HepG2 (cell line): Measurements from ENCODE around the gene B3GNT7. TPM values are rescaled to one million over a fixed set of nuclear protein-coding genes. Genes with fewer than 3 reads are reported as not detected.

Experiments
- HNRNPK ChIP-seq: fragments of 200-400 bp; formaldehyde crosslinking; IDR thresholded peaks from 2 replicates; pipeline ENCODE4 v1.6.1; 2018; ENCODE audit warnings: low read length, low read depth, moderate library complexity, mild to moderate bottlenecking; ENCODE audit not compliant: poor library complexity, severe bottlenecking
- HNRNPLL ChIP-seq: fragments of 200-400 bp; formaldehyde crosslinking; IDR thresholded peaks from 2 replicates; pipeline ENCODE4 v1.6.1; 2017; ENCODE audit warnings: mild to moderate bottlenecking, low read depth, low read length; ENCODE audit not compliant: poor library complexity, severe bottlenecking
- POLR2G ChIP-seq: fragments of 200-400 bp; formaldehyde crosslinking; IDR thresholded peaks from 2 replicates; pipeline ENCODE4 v1.6.1; 2018; ENCODE audit warnings: mild to moderate bottlenecking, low read depth, low read length, moderate library complexity
- PTBP1 ChIP-seq: fragments of 200-400 bp; formaldehyde crosslinking; IDR thresholded peaks from 2 replicates; pipeline ENCODE4 v1.6.1; 2018; ENCODE audit warnings: low read length, low read depth; ENCODE audit not compliant: poor library complexity, severe bottlenecking
- SOX13 ChIP-seq, 3 experiments: fragments of 450-650 bp in 1 of 3; sonication (generic) in 1 of 3; formaldehyde crosslinking in 1 of 3; IDR thresholded peaks in 2 of 3; conservative IDR thresholded peaks in 1 of 3; 2 replicates each; pipeline versions ENCODE4 v1.5.0 to v1.6.1; 2016 to 2020; ENCODE audit warnings: antibody characterized with exemption in 1 of 3, mild to moderate bottlenecking in 1 of 3, missing compliant biosample characterization in 1 of 3, missing genetic modification reagents in 1 of 3, moderate library complexity in 1 of 3
- TFDP1 ChIP-seq: IDR thresholded peaks from 2 replicates; pipeline ENCODE4 v1.6.1; 2016; ENCODE audit warnings: missing compliant biosample characterization, missing genetic modification reagents, borderline replicate concordance
- XBP1 ChIP-seq: sonication (generic); formaldehyde crosslinking; IDR thresholded peaks from 2 replicates; pipeline ENCODE4 v1.5.0; 2020; ENCODE audit warnings: missing genetic modification reagents
- ZGPAT ChIP-seq: IDR thresholded peaks from 2 replicates; pipeline ENCODE4 v1.6.1; 2016; ENCODE audit warnings: mild to moderate bottlenecking
- ZNF230 ChIP-seq: sonication (generic); formaldehyde crosslinking; IDR thresholded peaks from 2 replicates; pipeline ENCODE4 v1.4.0; 2020; ENCODE audit warnings: mild to moderate bottlenecking, missing genetic modification reagents
- ZNF263 ChIP-seq: sonication (generic); formaldehyde crosslinking; IDR thresholded peaks from 2 replicates; pipeline ENCODE4 v1.4.0; 2020; ENCODE audit warnings: missing genetic modification reagents
- ZNF343 ChIP-seq: sonication (generic); formaldehyde crosslinking; IDR thresholded peaks from 2 replicates; pipeline ENCODE4 v1.4.0; 2020; ENCODE audit warnings: mild to moderate bottlenecking, missing genetic modification reagents
- ZNF44 ChIP-seq: sonication (generic); formaldehyde crosslinking; IDR thresholded peaks from 2 replicates; pipeline ENCODE4 v1.5.1; 2020; ENCODE audit warnings: mild to moderate bottlenecking, missing genetic modification reagents
- ZNF562 ChIP-seq: sonication (generic); formaldehyde crosslinking; IDR thresholded peaks from 2 replicates; pipeline ENCODE4 v1.8.0; 2022; ENCODE audit warnings: missing genetic modification reagents, borderline replicate concordance
- ZNF776 ChIP-seq: sonication (generic); formaldehyde crosslinking; IDR thresholded peaks from 2 replicates; pipeline ENCODE4 v1.4.0; 2020; ENCODE audit warnings: mild to moderate bottlenecking, missing genetic modification reagents
- ZNF816 ChIP-seq: sonication (generic); formaldehyde crosslinking; IDR thresholded peaks from 2 replicates; pipeline ENCODE4 v1.8.0; 2022; ENCODE audit warnings: missing genetic modification reagents, mild to moderate bottlenecking, borderline replicate concordance
- polyA plus RNA-seq, 8 experiments: library from polyadenylated mRNA; depleted of rRNA in 3 of 8; stranded (reverse) in 7 of 8; unstranded in 1 of 8; fragments of >200 nt; fragmentation: Illumina TruSeq in 4 of 8; extraction: Trizol in 4 of 8; gene quantifications; 2 replicates each; pipeline versions ENCODE4 v1.2.1 to v1.2.3, GENCODE V29; 2011 to 2016; ENCODE audit warnings: low read depth in 4 of 8, missing spikeins in 1 of 8, mixed read lengths in 1 of 8; ENCODE audit not compliant: insufficient read depth in 1 of 8
- total RNA-seq, 5 experiments: library from RNA; depleted of rRNA; stranded (reverse); fragments of >200 nt; fragmentation: Illumina TruSeq; extraction: Trizol; gene quantifications; 2 replicates each; pipeline ENCODE4 v1.2.3, GENCODE V29; 2016; ENCODE audit warnings: low read depth in 1 of 5
- TF ChIP-seq, protein P1 (sequence below): sonication (generic); formaldehyde crosslinking; IDR thresholded peaks from 2 replicates; pipeline ENCODE4 v1.4.0; 2020; ENCODE audit warnings: missing genetic modification reagents, borderline replicate concordance
- TF ChIP-seq, protein P2 (sequence below): sonication (generic); formaldehyde crosslinking; IDR thresholded peaks from 2 replicates; pipeline ENCODE4 v1.4.0; 2020; ENCODE audit warnings: missing genetic modification reagents
- TF ChIP-seq, protein P3 (sequence below): sonication (generic); IDR thresholded peaks from 2 replicates; pipeline ENCODE4 v1.6.1; 2016; ENCODE audit warnings: low read depth, borderline replicate concordance

Gene B3GNT7
- total and polyA plus RNA-seq, 2 of the 13 experiments (the other 11 are each of a cell fraction or from before 2014, with no cell fraction given), result 0.04 to 0.24 TPM

DNA sequence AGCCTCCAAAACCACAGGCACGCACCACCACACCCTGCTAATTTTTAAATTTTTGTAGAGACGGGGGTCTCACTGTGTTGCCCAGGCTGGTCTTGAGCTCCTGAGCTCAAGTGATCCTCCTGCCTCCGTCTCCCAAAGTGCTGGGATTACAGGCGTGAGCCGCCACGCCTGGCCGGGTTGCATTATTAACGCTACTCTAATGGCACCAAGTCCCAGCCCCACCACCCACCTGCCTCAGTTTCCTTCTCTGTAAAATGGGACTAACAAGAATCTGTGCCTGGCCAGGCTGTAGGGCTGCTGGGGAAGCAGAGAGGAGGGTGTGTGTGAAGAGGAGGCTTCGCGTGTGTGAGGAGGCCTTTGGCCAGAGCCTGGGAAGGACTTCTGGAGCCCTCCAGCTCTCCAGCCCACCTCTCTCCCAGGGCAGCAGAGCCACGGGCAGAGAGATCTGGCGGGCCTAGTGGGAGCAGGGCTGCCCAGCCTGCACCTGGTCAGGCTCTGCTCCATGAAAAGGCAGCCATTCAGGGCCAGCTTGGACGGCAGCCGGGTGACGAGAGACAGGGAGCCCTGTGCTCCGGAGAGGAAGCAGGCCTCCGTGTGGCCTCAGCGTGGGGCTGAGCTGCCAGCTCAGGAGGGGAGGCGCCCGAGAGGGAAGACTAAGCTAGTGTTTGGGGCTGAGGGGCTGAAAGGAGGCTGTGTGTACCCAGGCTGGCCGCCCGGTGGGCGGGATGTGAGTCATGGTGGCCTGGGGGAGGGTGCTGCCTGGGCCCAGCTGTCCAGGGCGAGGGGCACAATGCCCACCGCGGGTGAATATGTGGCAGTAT is 7.4 kb upstream of the B3GNT7 start (continued):
- TF ChIP-seq SOX13 (IDR thresholded peaks at IDR 0.05) (no peak), SOX13 (CRISPR knock-in tag; conservative IDR thresholded peaks at IDR 0.05 in 1 of 2, IDR thresholded peaks at IDR 0.05 in 1 of 2) (no peak), XBP1 (no peak), ZNF44 (CRISPR knock-in tag) (peak; percentile 49; the same call in 1 of the 2 replicates), ZNF562 (CRISPR knock-in tag) (no peak), HNRNPLL (peak; percentile 66), HNRNPK (peak; percentile 29), ZNF343 (CRISPR knock-in tag) (0 out of 2 replicates have a peak, but pooled peaks have one; percentile 62), ZNF776 (CRISPR knock-in tag) (0 out of 2 replicates have a peak, but pooled peaks have one; percentile 30), ZNF816 (CRISPR knock-in tag) (0 out of 2 replicates have a peak, but pooled peaks have one; percentile 36), TFDP1 (CRISPR knock-in tag) (no peak; the same call in 1 of the 2 replicates), ZGPAT (CRISPR knock-in tag) (peak; percentile 61; the same call in 1 of the 2 replicates), ZNF230 (CRISPR knock-in tag) (0 out of 2 replicates have a peak, but pooled peaks have one; percentile 30), ZNF263 (peak; percentile 86), POLR2G (peak; percentile 80), PTBP1 (peak; percentile 35)
- TF ChIP-seq, protein P1, sequence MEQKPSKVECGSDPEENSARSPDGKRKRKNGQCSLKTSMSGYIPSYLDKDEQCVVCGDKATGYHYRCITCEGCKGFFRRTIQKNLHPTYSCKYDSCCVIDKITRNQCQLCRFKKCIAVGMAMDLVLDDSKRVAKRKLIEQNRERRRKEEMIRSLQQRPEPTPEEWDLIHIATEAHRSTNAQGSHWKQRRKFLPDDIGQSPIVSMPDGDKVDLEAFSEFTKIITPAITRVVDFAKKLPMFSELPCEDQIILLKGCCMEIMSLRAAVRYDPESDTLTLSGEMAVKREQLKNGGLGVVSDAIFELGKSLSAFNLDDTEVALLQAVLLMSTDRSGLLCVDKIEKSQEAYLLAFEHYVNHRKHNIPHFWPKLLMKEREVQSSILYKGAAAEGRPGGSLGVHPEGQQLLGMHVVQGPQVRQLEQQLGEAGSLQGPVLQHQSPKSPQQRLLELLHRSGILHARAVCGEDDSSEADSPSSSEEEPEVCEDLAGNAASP (CRISPR knock-in tag), result 0 out of 2 replicates have a peak, but pooled peaks have one; percentile 8
- TF ChIP-seq, protein P2, sequence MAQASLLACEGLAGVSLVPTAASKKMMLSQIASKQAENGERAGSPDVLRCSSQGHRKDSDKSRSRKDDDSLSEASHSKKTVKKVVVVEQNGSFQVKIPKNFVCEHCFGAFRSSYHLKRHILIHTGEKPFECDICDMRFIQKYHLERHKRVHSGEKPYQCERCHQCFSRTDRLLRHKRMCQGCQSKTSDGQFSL (CRISPR knock-in tag), result no peak
- TF ChIP-seq, protein P3, sequence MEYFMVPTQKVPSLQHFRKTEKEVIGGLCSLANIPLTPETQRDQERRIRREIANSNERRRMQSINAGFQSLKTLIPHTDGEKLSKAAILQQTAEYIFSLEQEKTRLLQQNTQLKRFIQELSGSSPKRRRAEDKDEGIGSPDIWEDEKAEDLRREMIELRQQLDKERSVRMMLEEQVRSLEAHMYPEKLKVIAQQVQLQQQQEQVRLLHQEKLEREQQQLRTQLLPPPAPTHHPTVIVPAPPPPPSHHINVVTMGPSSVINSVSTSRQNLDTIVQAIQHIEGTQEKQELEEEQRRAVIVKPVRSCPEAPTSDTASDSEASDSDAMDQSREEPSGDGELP, result peak; percentile 33; the same call in 1 of the 2 replicates
